Epidermal melanocyte (primary cell): Measurements from ENCODE around the gene TEX101.
"Not testable (repeated sequence)": the region's sequence is repeated elsewhere in the genome, so short reads cannot be mapped to it uniquely, and the experiment has no call there.

ENCODE experiments used
- DNase-seq: peaks from one replicate; pipeline ENCODE4 v3.0.0; 2011; ENCODE audit warnings: low spot score; ENCODE audit not compliant: insufficient read length

Gene TEX101, protein sequence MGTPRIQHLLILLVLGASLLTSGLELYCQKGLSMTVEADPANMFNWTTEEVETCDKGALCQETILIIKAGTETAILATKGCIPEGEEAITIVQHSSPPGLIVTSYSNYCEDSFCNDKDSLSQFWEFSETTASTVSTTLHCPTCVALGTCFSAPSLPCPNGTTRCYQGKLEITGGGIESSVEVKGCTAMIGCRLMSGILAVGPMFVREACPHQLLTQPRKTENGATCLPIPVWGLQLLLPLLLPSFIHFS

DNA sequence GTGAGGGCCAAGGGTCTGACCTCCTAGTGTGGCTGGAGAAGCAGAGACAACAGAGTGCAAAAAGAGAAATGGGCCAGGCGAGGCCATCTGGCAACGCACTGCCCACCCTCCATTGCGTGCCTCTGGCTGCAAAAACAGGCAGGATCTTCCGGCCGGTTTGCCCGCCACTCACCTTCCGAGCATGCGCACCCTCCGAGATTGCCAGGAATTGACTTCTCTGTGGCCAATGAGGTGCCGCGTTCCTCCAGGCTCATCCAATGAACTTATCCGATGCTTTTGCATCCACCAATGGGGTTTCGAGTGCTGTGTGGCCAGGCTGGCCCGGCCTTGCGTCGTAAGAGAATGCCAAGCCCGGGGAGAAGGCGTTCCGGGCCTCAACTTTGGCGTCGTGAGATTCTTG, at the start of gene TEX101:
Gene TEX101 (plus strand): TSS at position 337 of the 400 bp plus-strand sequence. CDS start 1,030 bp downstream, outside the sequence.
- DNase-seq: no peak

- not testable (repeated sequence) for DNase-seq
Observed at GRCh38 chr19:43365677-43366076, 49.0 kb upstream of the TEX101 start.

- no peak for DNase-seq
Observed at GRCh38 chr19:43367822-43368221, 46.9 kb upstream of the TEX101 start.

DNA sequence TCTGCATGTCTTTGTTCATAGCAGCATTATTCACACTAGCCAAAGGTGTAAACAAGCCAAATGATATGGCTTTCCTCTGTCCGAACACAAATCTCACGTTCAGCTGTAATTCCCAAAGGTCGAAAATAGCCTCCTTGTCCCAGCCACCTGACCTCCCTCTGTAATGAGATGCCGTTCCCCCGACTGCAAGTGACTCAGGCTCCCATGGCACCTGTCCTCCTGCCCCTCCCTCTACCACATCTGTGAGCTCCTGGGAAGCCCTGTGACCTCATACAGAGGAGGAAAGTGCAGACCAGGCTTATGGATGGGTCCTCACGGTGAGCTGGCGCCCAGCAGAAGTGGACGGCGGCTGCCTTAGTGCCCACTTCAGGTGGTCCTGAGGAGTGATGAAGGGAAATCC, 45.8 kb upstream of the TEX101 start:
- not testable (repeated sequence) for DNase-seq

DNA sequence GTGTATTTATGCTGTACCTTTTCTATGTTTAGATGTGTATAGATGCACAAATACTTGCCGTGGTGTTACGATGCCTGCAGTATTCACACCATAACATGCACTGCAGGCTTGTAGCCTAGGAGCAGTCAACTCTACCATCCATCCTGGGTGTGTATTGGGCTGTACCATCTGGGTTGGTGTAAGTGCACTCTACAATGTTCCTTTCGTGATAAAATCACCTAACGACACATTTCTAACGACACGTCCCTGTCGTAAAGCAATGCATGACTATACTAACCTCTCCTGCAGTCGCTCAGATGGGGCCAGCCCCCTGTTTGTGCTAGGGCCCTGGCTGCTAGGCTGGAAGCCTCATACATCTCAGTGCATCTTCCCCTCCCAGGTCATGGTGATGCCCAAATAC, 42.8 kb upstream of the TEX101 start:
- no peak for DNase-seq

GRCh38 chr19:43372462-43372861, 42.2 kb upstream of the TEX101 start:
- no peak for DNase-seq

GRCh38 chr19:43377624-43378023, 37.1 kb upstream of the TEX101 start:
- not testable (repeated sequence) for DNase-seq

GRCh38 chr19:43380008-43380407, 34.7 kb upstream of the TEX101 start:
- no peak for DNase-seq

GRCh38 chr19:43380771-43381386, 33.8 kb upstream of the TEX101 start:
- DNase-seq: no peak

- DNase-seq: not testable (repeated sequence)
Observed at GRCh38 chr19:43382586-43383216, 32.0 kb upstream of the TEX101 start.

GRCh38 chr19:43383254-43383653, 31.4 kb upstream of the TEX101 start:
- DNase-seq: not testable (repeated sequence)

DNA sequence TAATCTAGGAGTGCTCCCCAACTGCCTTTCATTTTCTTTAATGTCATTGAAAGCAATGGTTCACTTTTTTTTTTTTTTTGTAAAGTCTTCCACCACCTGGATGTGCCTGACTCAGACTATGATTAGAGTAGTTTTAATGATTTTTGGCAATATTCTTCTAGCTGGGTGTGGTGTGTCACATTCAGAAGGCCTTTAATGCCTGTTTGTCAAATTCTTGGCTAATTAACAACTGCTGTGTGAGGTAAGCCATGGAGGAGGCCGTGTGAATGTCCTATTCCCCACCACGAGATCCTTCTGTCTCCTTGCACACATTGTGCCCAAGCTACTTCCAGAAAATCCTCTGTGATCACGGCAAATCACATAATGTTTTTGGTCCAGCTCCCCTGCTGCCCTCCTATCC, 30.9 kb upstream of the TEX101 start:
- not testable (repeated sequence) for DNase-seq

GRCh38 chr19:43390903-43391551, 23.7 kb upstream of the TEX101 start:
- not testable (repeated sequence) for DNase-seq

DNA sequence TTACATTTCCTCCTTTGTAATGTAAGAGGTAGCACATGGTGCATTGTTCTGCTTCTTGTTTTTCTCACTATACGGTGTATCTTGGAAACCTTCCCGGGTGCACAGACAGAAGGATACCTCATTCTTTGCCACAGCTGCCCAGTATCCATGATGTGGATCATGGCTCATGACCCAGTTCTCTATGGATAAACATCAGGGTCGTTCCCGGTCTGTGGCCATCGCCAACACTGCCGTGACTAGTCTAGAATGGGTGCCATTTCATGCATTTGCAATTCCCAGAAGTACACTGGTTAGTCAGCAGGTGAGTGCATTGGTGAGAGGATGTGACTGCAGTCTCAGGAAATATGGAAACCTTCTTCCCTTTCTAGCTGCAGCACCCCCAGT, 23.1 kb upstream of the TEX101 start:
- not testable (repeated sequence) for DNase-seq

DNA sequence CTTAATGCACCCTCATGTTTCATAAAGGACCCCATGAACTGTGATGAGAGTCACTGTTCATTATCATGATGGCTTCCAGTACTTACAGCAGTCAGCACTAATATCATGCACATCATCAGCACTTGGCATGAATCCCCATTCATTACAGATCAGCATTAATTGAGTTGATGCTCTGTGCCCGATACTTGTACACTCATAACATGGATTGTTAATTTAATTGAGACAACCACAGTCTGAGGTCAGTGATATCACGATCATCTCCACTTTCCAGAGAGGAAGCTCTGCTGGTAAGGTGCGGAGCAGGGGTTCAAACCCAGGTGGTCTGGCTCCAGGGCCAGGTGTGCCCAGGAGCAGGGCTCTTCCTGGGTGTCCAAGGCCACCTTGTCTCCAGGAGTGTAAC, 21.2 kb upstream of the TEX101 start:
- not testable (repeated sequence) for DNase-seq

DNA sequence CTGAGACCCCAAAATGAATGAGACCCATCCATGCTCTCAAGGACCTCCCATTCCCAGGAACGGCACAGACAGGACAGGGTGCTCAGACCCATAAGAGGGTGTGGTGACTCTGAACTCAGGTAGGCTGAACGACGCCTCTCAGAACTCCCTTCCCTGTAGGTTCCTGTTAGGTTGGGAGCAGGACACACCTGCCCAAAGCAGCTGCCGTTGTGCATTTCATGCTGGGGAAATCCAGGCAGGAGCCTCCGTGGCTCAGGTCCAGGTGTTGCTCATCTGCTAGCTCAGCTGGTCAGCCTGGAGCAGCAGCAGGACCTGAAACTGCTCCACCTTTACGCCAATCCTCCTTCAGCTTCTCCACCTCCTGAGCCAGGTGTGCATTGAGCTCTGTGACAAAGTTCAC, 19.1 kb upstream of the TEX101 start:
- DNase-seq: no peak

- no peak for DNase-seq
Observed at GRCh38 chr19:43406297-43406696, 8.4 kb upstream of the TEX101 start.

DNA sequence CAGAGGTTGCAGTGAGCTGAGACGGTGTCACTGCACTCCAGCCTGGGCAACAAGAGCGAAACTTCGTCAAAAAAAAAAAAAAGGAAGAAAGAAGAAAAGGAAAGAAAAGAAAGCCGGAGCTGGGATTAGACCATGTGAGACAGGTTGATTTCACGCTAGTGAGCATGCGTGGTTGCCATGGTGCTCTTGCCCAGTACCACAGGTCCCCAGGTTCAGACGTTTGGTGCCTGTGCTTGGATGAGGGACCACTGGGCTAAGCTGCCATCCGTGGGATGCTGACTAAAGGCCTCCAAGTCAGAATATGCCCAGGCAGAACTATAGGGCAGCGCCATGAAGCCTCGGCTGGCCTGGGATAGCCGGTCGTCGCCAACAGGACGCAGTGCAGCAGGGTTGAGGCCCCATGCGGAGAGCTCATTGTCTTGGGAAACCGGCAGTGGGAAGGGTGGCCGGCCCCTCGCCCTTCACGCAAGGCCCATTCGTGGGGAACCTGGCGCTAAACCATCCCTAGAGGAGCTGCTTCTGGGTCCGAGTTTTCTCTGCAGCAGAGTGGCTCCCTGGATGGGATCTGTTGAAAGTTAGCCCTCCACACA, 7.2 kb upstream of the TEX101 start:
- DNase-seq: no peak

DNA sequence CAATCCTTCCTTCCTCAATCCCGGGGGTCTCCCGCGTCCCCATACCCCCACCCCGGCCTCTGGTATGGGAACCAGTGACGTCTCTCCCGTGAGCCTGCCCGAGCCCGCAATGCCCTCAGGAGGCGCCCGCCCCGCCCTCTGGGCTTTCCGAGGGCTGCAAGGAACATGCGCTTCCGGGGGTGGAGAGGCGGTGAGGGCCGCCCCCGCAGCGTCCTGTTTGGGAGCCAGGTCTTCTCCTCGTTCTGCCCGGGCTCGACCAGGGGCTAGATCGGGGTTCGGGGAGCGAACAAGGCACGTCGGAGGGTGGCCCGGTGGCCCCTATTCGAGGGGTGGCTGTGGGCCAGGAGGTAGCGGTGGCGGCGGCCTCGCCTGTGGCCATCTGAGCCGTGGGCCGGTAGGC, 6.6 kb upstream of the TEX101 start:
- DNase-seq: no peak

DNA sequence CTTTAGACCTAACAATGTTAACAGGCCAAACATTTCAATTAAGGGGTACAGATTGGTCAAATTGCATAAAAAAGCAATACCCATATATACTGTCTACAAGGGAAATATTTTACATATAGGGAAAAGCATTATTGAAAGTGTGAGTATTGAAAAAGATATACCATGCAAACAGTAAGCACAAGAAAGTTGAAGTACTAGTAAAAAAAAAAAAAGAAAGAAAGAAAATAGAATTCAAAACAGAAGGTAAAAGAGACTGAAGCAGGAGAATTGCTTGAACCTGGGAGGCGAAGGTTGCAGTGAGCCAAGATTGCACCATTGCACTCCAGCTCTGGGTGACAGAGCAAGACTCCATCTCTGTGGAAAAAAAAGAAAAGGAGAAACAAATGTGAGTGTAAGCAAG, 5.3 kb upstream of the TEX101 start:
- no peak for DNase-seq

DNA sequence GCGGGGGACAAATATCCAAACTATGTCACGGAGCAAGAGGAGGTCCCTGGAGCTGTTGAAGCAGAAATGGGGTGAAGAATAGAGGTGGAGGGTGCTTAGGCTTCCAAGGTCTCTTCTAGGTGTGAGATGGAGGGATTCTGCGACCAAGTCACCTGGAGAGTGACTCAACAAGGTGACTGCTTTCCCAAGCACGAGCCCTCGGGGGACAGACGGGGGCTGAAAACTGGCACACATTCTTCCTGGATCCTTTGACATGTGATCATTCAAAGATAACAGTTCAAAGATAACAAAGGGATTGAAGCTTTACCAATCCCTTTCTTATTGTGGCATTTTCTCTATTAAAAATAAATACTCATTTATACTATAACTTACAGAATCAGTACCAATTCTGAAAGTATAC, 2.2 kb upstream of the TEX101 start:
- no peak for DNase-seq
